HL-60 (cell line): ENCODE data around the gene GPX1.

Experiments used
- REST ChIP-seq: IDR thresholded peaks from 2 replicates; pipeline ENCODE4 v1.6.1; 2012; ENCODE audit warnings: low read depth; ENCODE audit not compliant: insufficient replicate concordance
- TF ChIP-seq, protein P1 (sequence below): IDR thresholded peaks from one replicate; pipeline ENCODE4 v1.5.1; 2011; ENCODE audit warnings: low read length, control low read depth, inconsistent platforms; ENCODE audit not compliant: insufficient read depth

DNA sequence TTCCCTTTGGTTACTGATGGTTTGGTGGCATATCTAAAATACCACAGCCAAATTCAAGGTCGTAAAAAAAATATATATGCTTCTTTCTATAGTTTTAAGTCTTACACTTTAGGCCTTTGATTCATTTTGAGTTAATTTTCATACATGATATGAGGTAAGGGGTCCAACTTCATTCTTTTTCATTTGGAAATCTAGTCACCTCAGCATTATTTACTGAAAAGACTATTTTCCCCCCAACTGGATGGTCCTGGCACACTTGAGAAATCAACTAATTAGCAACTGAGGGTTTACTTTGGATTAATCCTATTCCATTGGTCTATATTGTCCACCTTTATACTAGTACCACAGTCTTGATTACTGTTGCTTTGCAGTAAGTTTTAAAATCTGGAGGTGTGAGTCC, 27.5 kb upstream of the GPX1 start:
- TF ChIP-seq REST = no peak
- TF ChIP-seq, protein P1, sequence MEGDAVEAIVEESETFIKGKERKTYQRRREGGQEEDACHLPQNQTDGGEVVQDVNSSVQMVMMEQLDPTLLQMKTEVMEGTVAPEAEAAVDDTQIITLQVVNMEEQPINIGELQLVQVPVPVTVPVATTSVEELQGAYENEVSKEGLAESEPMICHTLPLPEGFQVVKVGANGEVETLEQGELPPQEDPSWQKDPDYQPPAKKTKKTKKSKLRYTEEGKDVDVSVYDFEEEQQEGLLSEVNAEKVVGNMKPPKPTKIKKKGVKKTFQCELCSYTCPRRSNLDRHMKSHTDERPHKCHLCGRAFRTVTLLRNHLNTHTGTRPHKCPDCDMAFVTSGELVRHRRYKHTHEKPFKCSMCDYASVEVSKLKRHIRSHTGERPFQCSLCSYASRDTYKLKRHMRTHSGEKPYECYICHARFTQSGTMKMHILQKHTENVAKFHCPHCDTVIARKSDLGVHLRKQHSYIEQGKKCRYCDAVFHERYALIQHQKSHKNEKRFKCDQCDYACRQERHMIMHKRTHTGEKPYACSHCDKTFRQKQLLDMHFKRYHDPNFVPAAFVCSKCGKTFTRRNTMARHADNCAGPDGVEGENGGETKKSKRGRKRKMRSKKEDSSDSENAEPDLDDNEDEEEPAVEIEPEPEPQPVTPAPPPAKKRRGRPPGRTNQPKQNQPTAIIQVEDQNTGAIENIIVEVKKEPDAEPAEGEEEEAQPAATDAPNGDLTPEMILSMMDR = no peak
